B cell (primary cell): ENCODE measurements around the gene BTG3. TPM values are rescaled to one million over a fixed set of nuclear protein-coding genes. Genes with fewer than 3 reads are reported as not detected.

ENCODE experiments used
- ATAC-seq: fragments of 200-7000 bp; cut with Tn5 transposase; one replicate; pipeline ENCODE4 v1.10.0; 2021; ENCODE audit warnings: low read depth, mild to moderate bottlenecking, moderate number of reproducible peaks, moderate library complexity
- CTCF ChIA-PET: fragments of 350-600 bp; sonication (Branson Sonifier 250); formaldehyde crosslinking; loops from one replicate; lab custom pipeline; 2021; ENCODE audit warnings: antibody characterized with exemption, inconsistent platforms; lab: Charles Lee
- POLR2A ChIA-PET: fragments of 350-600 bp; sonication (Branson Sonifier 250); formaldehyde crosslinking; loops from one replicate; lab custom pipeline; 2021; ENCODE audit warnings: antibody characterized with exemption; lab: Charles Lee
- DNase-seq: peaks from one replicate; pipeline ENCODE4 v3.0.0; 2013
- H2AFZ ChIP-seq: 2 replicates; pipeline ENCODE4 v1.6.1; 2012; ENCODE audit warnings: mild to moderate bottlenecking, low read depth, low read length; ENCODE audit not compliant: insufficient read depth, poor library complexity, severe bottlenecking
- H3K27ac ChIP-seq, 2 donors: 1 replicate in 1 of 2; 2 replicates in 1 of 2; pipeline ENCODE4 v1.5.1; 2012 to 2013; ENCODE audit warnings: low read length in 2 of 2, mild to moderate bottlenecking in 2 of 2, moderate library complexity in 1 of 2
- H3K27me3 ChIP-seq, 4 experiments: fragments of 200-600 bp in 1 of 4; sonication (generic) in 1 of 4; replicated peaks in 1 of 4; 1 replicate in 2 of 4; 2 replicates in 2 of 4; pipeline versions ENCODE4 v1.6.1 to v1.7.0; 2013 to 2016; ENCODE audit warnings: low read length in 3 of 4, mild to moderate bottlenecking in 2 of 4, mixed read lengths in 1 of 4, moderate library complexity in 1 of 4; ENCODE audit not compliant: insufficient read depth in 4 of 4, control insufficient read depth in 3 of 4; ENCODE audit errors: control extremely low read depth in 1 of 4
- H3K36me3 ChIP-seq, 2 experiments: replicated peaks in 1 of 2; 1 replicate in 1 of 2; 2 replicates in 1 of 2; pipeline versions ENCODE4 v1.6.1 to v1.7.1; 2013; ENCODE audit warnings: low read length in 1 of 2; ENCODE audit not compliant: insufficient read depth in 2 of 2, control insufficient read depth in 1 of 2; ENCODE audit errors: control extremely low read depth in 1 of 2, extremely low read depth in 1 of 2
- H3K4me1 ChIP-seq, 2 donors: fragments of 200-600 bp in 1 of 2; sonication (generic) in 1 of 2; 1 replicate in 1 of 2; 2 replicates in 1 of 2; pipeline versions ENCODE4 v1.5.1 to v1.6.1; 2013 to 2017; ENCODE audit warnings: low read length in 2 of 2; ENCODE audit not compliant: control insufficient read depth in 2 of 2, insufficient read depth in 2 of 2
- H3K4me2 ChIP-seq: replicated peaks from 2 replicates; pipeline ENCODE3; 2012; ENCODE audit warnings: mild to moderate bottlenecking, low read depth, low read length; ENCODE audit not compliant: poor library complexity, severe bottlenecking
- H3K4me3 ChIP-seq, 5 experiments: fragments of 200-600 bp in 1 of 5; sonication (generic) in 1 of 5; 1 replicate in 3 of 5; 2 replicates in 2 of 5; pipeline versions ENCODE4 v1.5.1 to v1.7.0; 2011 to 2016; ENCODE audit warnings: low read length in 4 of 5, mild to moderate bottlenecking in 4 of 5, low read depth in 2 of 5, control low read depth in 1 of 5, moderate library complexity in 1 of 5; ENCODE audit not compliant: insufficient read depth in 1 of 5; ENCODE audit errors: control extremely low read depth in 1 of 5, extremely low read depth in 1 of 5
- H3K79me2 ChIP-seq: fragments of 200-600 bp; sonication (generic); one replicate; pipeline ENCODE4 v1.6.0; 2016; ENCODE audit warnings: low read length; ENCODE audit not compliant: control insufficient read depth, insufficient read depth
- H3K9ac ChIP-seq: fragments of 200-600 bp; sonication (generic); 2 replicates; pipeline ENCODE4 v1.6.1; 2017; ENCODE audit warnings: mild to moderate bottlenecking, low read length, moderate library complexity
- H3K9me3 ChIP-seq, 3 donors: one replicate each; pipeline versions ENCODE4 v1.6.1 to v1.7.1; 2013; ENCODE audit warnings: low read length in 2 of 3; ENCODE audit not compliant: control insufficient read depth in 2 of 3, insufficient read depth in 1 of 3; ENCODE audit errors: control extremely low read depth in 1 of 3
- H4K20me1 ChIP-seq: 2 replicates; pipeline ENCODE4 v1.6.0; 2012; ENCODE audit warnings: mild to moderate bottlenecking, low read length; ENCODE audit not compliant: insufficient read depth, control insufficient read depth, poor library complexity, severe bottlenecking
- H3K27ac Mint-ChIP-seq: one replicate; pipeline ENCODE4 v1.8.0; 2021; ENCODE audit warnings: mixed read lengths
- H3K27me3 Mint-ChIP-seq: one replicate; pipeline ENCODE4 v1.8.0; 2021; ENCODE audit warnings: mixed read lengths
- H3K4me1 Mint-ChIP-seq: one replicate; pipeline ENCODE4 v1.8.0; 2021; ENCODE audit warnings: mixed read lengths
- H3K4me3 Mint-ChIP-seq: one replicate; pipeline ENCODE4 v1.8.0; 2021; ENCODE audit warnings: mixed read lengths
- H3K9me3 Mint-ChIP-seq: one replicate; pipeline ENCODE4 v1.8.0; 2022; ENCODE audit warnings: mixed read lengths; ENCODE audit not compliant: insufficient read depth
- CTCF ChIP-seq: fragments of 200-600 bp; IDR thresholded peaks from one replicate; pipeline ENCODE4 v1.8.0; 2022; ENCODE audit warnings: antibody characterized with exemption, mild to moderate bottlenecking
- EZH2 ChIP-seq: IDR thresholded peaks from 2 replicates; pipeline ENCODE4 v1.6.1; 2012; ENCODE audit warnings: borderline replicate concordance, low read depth, mild to moderate bottlenecking, moderate library complexity, low read length; ENCODE audit not compliant: insufficient read depth, poor library complexity, severe bottlenecking
- WGBS: methylation state at CpG from one replicate; pipeline ENCODE4 v1.1.5; 2013; ENCODE audit warnings: missing lambda C conversion rate; ENCODE audit not compliant: insufficient coverage; 5-methylcytosine and 5-hydroxymethylcytosine counted together
- intact Hi-C: fragments of 100-400 bp; cut with micrococcal nuclease; formaldehyde crosslinking; loops from one replicate; pipeline ENCODE4 v1.10.0; 2022
- polyA plus RNA-seq: library from polyadenylated mRNA; depleted of rRNA; stranded (reverse); fragments of >200 nt; gene quantifications from 2 replicates; pipeline ENCODE4 v1.2.3, GENCODE V29; 2012
- total RNA-seq, 2 donors: library from RNA; stranded (reverse); fragments of 120-200 nt in 1 of 2; gene quantifications; 1 replicate in 1 of 2; 2 replicates in 1 of 2; pipeline versions ENCODE4 v1.2.3 to v1.2.4, GENCODE V29; 2013 to 2022

The BTG3 gene
- total and polyA plus RNA-seq, 2 donors (not counting 1 experiment from before 2014, with no cell fraction given): 11.8 to 14.9 TPM

- no peaks in the 10 kb centered on the region for H3K9me3 ChIP-seq
- H3K27ac ChIP-seq: no peak overlapping the region
- Mint-ChIP-seq H3K4me3 (no peak overlapping the region), H3K4me1 (no peaks in the 10 kb centered on the region), H3K9me3 (no peaks in the 10 kb centered on the region), H3K27ac (no peak overlapping the region), H3K27me3 (peaks cover 19% of the 10 kb centered on the region)
- no peak for TF ChIP-seq EZH2
- no peak for TF ChIP-seq CTCF
- intact Hi-C loops: no loop called here
- DNase-seq (no peak), ATAC-seq (no peak)
- no peak overlapping the region for H3K4me3 ChIP-seq
- no peak overlapping the region for H3K9ac ChIP-seq
- no peaks in the 10 kb centered on the region for H3K27me3 ChIP-seq
- WGBS: 100% methylated on average over 3 of the region's 6 CpGs
- CTCF ChIA-PET: no interaction called here
- no peaks in the 10 kb centered on the region for H4K20me1 ChIP-seq
- H3K4me1 ChIP-seq: no peaks in the 10 kb centered on the region
- H3K79me2 ChIP-seq: no peaks in the 10 kb centered on the region
- H2AFZ ChIP-seq: no peak overlapping the region
- no peaks in the 10 kb centered on the region for H3K36me3 ChIP-seq
- no peak overlapping the region for H3K4me2 ChIP-seq
- POLR2A ChIA-PET: no interaction called here
Measured at GRCh38 chr21:17572431-17572830, 40.3 kb downstream of the BTG3 start.

GRCh38 chr21:17570786-17571185, 41.9 kb downstream of the BTG3 start:
- POLR2A ChIA-PET: no interaction called here
- no peak for TF ChIP-seq EZH2
- Mint-ChIP-seq H3K27me3 (peaks cover 19% of the 10 kb centered on the region), H3K27ac (no peak overlapping the region), H3K9me3 (no peaks in the 10 kb centered on the region), H3K4me1 (no peaks in the 10 kb centered on the region), H3K4me3 (no peak overlapping the region)
- WGBS: 100% methylated on average over 3 of the region's 9 CpGs
- no peaks in the 10 kb centered on the region for H3K4me1 ChIP-seq
- H3K27me3 ChIP-seq: no peaks in the 10 kb centered on the region
- H3K4me2 ChIP-seq: no peak overlapping the region
- no peak overlapping the region for H3K4me3 ChIP-seq
- H4K20me1 ChIP-seq: no peaks in the 10 kb centered on the region
- intact Hi-C loops: no loop called here
- no peaks in the 10 kb centered on the region for H3K36me3 ChIP-seq
- ATAC-seq (no peak), DNase-seq (no peak)
- H3K27ac ChIP-seq: no peak overlapping the region
- H3K79me2 ChIP-seq: no peaks in the 10 kb centered on the region
- CTCF ChIA-PET: no interaction called here
- H2AFZ ChIP-seq: no peak overlapping the region
- H3K9me3 ChIP-seq: no peaks in the 10 kb centered on the region
- H3K9ac ChIP-seq: no peak overlapping the region
